Measurements from ENCODE around the gene MAG. TPM values are rescaled to one million over a fixed set of nuclear protein-coding genes. Genes with fewer than 3 reads are reported as not detected.
"Not testable (repeated sequence)": the region's sequence is repeated elsewhere in the genome, so short reads cannot be mapped to it uniquely, and the experiment has no call there.

MAG gene
- total RNA-seq, 2 experiments from 2014 or later: not detected

GRCh38 chr19:35355791-35356460, 64.0 kb downstream of the MAG start:
- Histone ChIP-seq H3K4me3 (ENCODE audit: low read length) (no peak overlapping the region), H3K36me3 (ENCODE audit: insufficient read depth, low read length) (no peaks in the 10 kb centered on the region), H3K27ac (ENCODE audit: low read depth in 1 of 2, low read length in 2 of 2) (no peak overlapping the region), H3K27me3 (ENCODE audit: control insufficient read depth in 1 of 2, insufficient read depth in 2 of 2, low read length in 2 of 2) (no peaks in the 10 kb centered on the region), H3K4me1 (ENCODE audit: insufficient read depth, low read length) (peaks cover 13% of the 10 kb centered on the region), H3K9me3 (ENCODE audit: control insufficient read depth in 1 of 2, insufficient read depth in 1 of 2, low read length in 2 of 2) (peaks cover 0 to 3% of the 10 kb centered on the region in 2 experiments)
- Mint-ChIP-seq H3K4me1 (ENCODE audit: low read depth) (peaks cover 15% of the 10 kb centered on the region), H3K4me3 (no peak overlapping the region), H3K9me3 (no peaks in the 10 kb centered on the region), H3K27me3 (peaks cover 10% of the 10 kb centered on the region), H3K27ac (no peak overlapping the region), H3K36me3 (ENCODE audit: low read depth) (no peaks in the 10 kb centered on the region)
- no peak for TF ChIP-seq CTCF (IDR thresholded peaks at IDR 0.05)
- ATAC-seq (ENCODE audit: poor library complexity): no peak
- no peak for DNase-seq
- CTCF ChIA-PET: no interaction called here
- POLR2A ChIA-PET: interaction anchor here (2.5 kb wide), 1 partner anchor 107 kb away, joined by 13 read pairs; no protein-coding TSS in a partner anchor
- intact Hi-C loops (cut with DNase I, micrococcal nuclease): no loop called here

GRCh38 chr19:35357867-35358573, 66.1 kb downstream of the MAG start, which contains the start of gene FFAR3:
Gene FFAR3 (plus strand): TSS chr19:35358460. CDS start chr19:35358891, 431 bp downstream.
- TF ChIP-seq CTCF (IDR thresholded peaks at IDR 0.05): no peak
- Mint-ChIP-seq H3K4me1 (ENCODE audit: low read depth) (peaks cover 9% of the 10 kb centered on the region), H3K9me3 (no peaks in the 10 kb centered on the region), H3K27me3 (peaks cover 5% of the 10 kb centered on the region), H3K4me3 (no peak within 1 kb of the TSS), H3K36me3 (ENCODE audit: low read depth) (no peaks in the 10 kb centered on the region), H3K27ac (no peak within 1 kb of the TSS)
- peaks cover 7% of the 10 kb centered on the region for H3K4me1 ChIP-seq (ENCODE audit: insufficient read depth, low read length)
- no peaks in the 10 kb centered on the region for H3K27me3 ChIP-seq (ENCODE audit: control insufficient read depth in 1 of 2, insufficient read depth in 2 of 2, low read length in 2 of 2)
- ChIA-PET CTCF (no interaction called here), POLR2A (interaction anchor here (1.1 to 2.5 kb wide), 2 partner anchors 105 to 137 kb away, joined by 3 to 13 read pairs; no protein-coding TSS in a partner anchor)
- ATAC-seq (ENCODE audit: poor library complexity): peak; percentile 43
- intact Hi-C loops (cut with DNase I, micrococcal nuclease): no loop called here
- DNase-seq: peak in 5 of 14 experiments; percentile 18 to 60 (median 30)
- no peaks in the 10 kb centered on the region for H3K9me3 ChIP-seq (ENCODE audit: control insufficient read depth in 1 of 2, insufficient read depth in 1 of 2, low read length in 2 of 2)
- H3K27ac ChIP-seq (ENCODE audit: low read depth in 1 of 2, low read length in 2 of 2): no peak within 1 kb of the TSS
- H3K4me3 ChIP-seq (ENCODE audit: low read length): no peak within 1 kb of the TSS
- no peaks in the 10 kb centered on the region for H3K36me3 ChIP-seq (ENCODE audit: insufficient read depth, low read length)

- H3K9me3 Mint-ChIP-seq; H3K4me1 Mint-ChIP-seq (ENCODE audit: low read depth); intact Hi-C loops (cut with DNase I, micrococcal nuclease); H3K36me3 ChIP-seq (ENCODE audit: insufficient read depth, low read length); H3K36me3 Mint-ChIP-seq (ENCODE audit: low read depth); H3K27me3 Mint-ChIP-seq; H3K4me3 Mint-ChIP-seq; ATAC-seq (ENCODE audit: poor library complexity); H3K9me3 ChIP-seq (ENCODE audit: control insufficient read depth in 1 of 2, insufficient read depth in 1 of 2, low read length in 2 of 2); H3K4me1 ChIP-seq (ENCODE audit: insufficient read depth, low read length); H3K27me3 ChIP-seq (ENCODE audit: control insufficient read depth in 1 of 2, insufficient read depth in 2 of 2, low read length in 2 of 2); H3K27ac ChIP-seq (ENCODE audit: low read depth in 1 of 2, low read length in 2 of 2); POLR2A ChIA-PET; H3K4me3 ChIP-seq (ENCODE audit: low read length); H3K27ac Mint-ChIP-seq; DNase-seq; CTCF ChIA-PET: not testable (repeated sequence)
These were observed 66.9 kb downstream of the MAG start for GRCh38 chr19:35358834-35359233.

- POLR2A ChIA-PET; H3K27me3 Mint-ChIP-seq; H3K36me3 Mint-ChIP-seq (ENCODE audit: low read depth); H3K4me3 Mint-ChIP-seq; H3K27ac Mint-ChIP-seq; H3K4me3 ChIP-seq (ENCODE audit: low read length); H3K27me3 ChIP-seq (ENCODE audit: control insufficient read depth in 1 of 2, insufficient read depth in 2 of 2, low read length in 2 of 2); H3K4me1 Mint-ChIP-seq (ENCODE audit: low read depth); intact Hi-C loops (cut with DNase I, micrococcal nuclease); H3K9me3 ChIP-seq (ENCODE audit: control insufficient read depth in 1 of 2, insufficient read depth in 1 of 2, low read length in 2 of 2); H3K27ac ChIP-seq (ENCODE audit: low read depth in 1 of 2, low read length in 2 of 2); CTCF ChIA-PET; ATAC-seq (ENCODE audit: poor library complexity); H3K4me1 ChIP-seq (ENCODE audit: insufficient read depth, low read length); H3K36me3 ChIP-seq (ENCODE audit: insufficient read depth, low read length); H3K9me3 Mint-ChIP-seq: not testable (repeated sequence)
- DNase-seq: peak in 1 of 14 experiments; percentile 30
These were observed 67.4 kb downstream of the MAG start for GRCh38 chr19:35359395-35359794.

- H3K4me1 ChIP-seq (ENCODE audit: insufficient read depth, low read length); H3K9me3 ChIP-seq (ENCODE audit: control insufficient read depth in 1 of 2, insufficient read depth in 1 of 2, low read length in 2 of 2); H3K36me3 Mint-ChIP-seq (ENCODE audit: low read depth); CTCF ChIA-PET; H3K4me3 Mint-ChIP-seq; H3K27ac ChIP-seq (ENCODE audit: low read depth in 1 of 2, low read length in 2 of 2); ATAC-seq (ENCODE audit: poor library complexity); H3K4me3 ChIP-seq (ENCODE audit: low read length); H3K36me3 ChIP-seq (ENCODE audit: insufficient read depth, low read length); H3K4me1 Mint-ChIP-seq (ENCODE audit: low read depth); H3K27ac Mint-ChIP-seq; H3K27me3 Mint-ChIP-seq; POLR2A ChIA-PET; H3K9me3 Mint-ChIP-seq; H3K27me3 ChIP-seq (ENCODE audit: control insufficient read depth in 1 of 2, insufficient read depth in 2 of 2, low read length in 2 of 2); intact Hi-C loops (cut with DNase I, micrococcal nuclease): not testable (repeated sequence)
- peak in 1 of 14 experiments; percentile 8 for DNase-seq
These were observed 68.1 kb downstream of the MAG start for GRCh38 chr19:35360081-35360480.

Data from CD4-positive, alpha-beta T cell (primary cell).